ENCODE results near the gene FCN2. TPM values are rescaled to one million over a fixed set of nuclear protein-coding genes. Genes with fewer than 3 reads are reported as not detected.

Gene FCN2
- total and polyA plus RNA-seq, 2 of the 4 experiments (the other 2 are of a cell fraction), result not detected

GRCh38 chr9:134889386-134890154 lies 9.0 kb downstream of the FCN2 start:
- Histone ChIP-seq H3K9me3 (ENCODE audit: control insufficient read depth, insufficient read depth, low read length) (no peaks in the 10 kb centered on the region), H4K5ac (ENCODE audit: low read depth, low read length) (no peak overlapping the region), H4K8ac (ENCODE audit: low read depth in 2 of 2, low read length in 2 of 2) (no peak overlapping the region), H3K18ac (ENCODE audit: low read depth, low read length) (no peak overlapping the region; the same call in 1 of the 2 replicates), H3K4ac (ENCODE audit: low read depth, low read length) (no peak overlapping the region), H3K56ac (ENCODE audit: extremely low read depth, insufficient read depth, low read length) (no peak overlapping the region), H3K4me3 (ENCODE audit: insufficient read depth, low read depth, low read length) (no peak overlapping the region), H4K20me1 (ENCODE audit: insufficient read depth, low read length) (no peaks in the 10 kb centered on the region), H2BK120ac (ENCODE audit: low read depth, low read length) (no peak overlapping the region), H4K91ac (ENCODE audit: insufficient read depth, low read depth, low read length) (no peak overlapping the region), H2AK9ac (replicated peaks; ENCODE audit: low read depth, low read length, poor library complexity) (no peak overlapping the region), H2AFZ (replicated peaks; ENCODE audit: low read length, poor library complexity) (no peak overlapping the region), H3K4me2 (ENCODE audit: low read depth, low read length) (no peak overlapping the region), H3K36me3 (ENCODE audit: control insufficient read depth, insufficient read depth, low read length) (no peaks in the 10 kb centered on the region), H3K4me1 (ENCODE audit: control insufficient read depth, insufficient read depth, low read length) (no peaks in the 10 kb centered on the region), H3K23ac (ENCODE audit: low read depth, low read length) (no peak overlapping the region), H3K79me1 (ENCODE audit: low read depth in 1 of 2, low read length in 2 of 2) (no peaks in the 10 kb centered on the region), H3K14ac (replicated peaks; ENCODE audit: low read depth, low read length) (no peak overlapping the region), H3K27me3 (ENCODE audit: control insufficient read depth, insufficient read depth, low read length) (peaks cover 36% of the 10 kb centered on the region), H2BK20ac (ENCODE audit: low read depth, low read length) (no peak overlapping the region), H3K27ac (ENCODE audit: insufficient read depth, low read length) (no peak overlapping the region), H3K9me1 (ENCODE audit: insufficient read depth, low read length) (no peaks in the 10 kb centered on the region), H2BK15ac (ENCODE audit: low read depth, low read length) (no peak overlapping the region), H2BK5ac (ENCODE audit: low read depth, low read length, poor library complexity, severe bottlenecking) (no peak overlapping the region), H2AK5ac (ENCODE audit: low read depth, low read length) (no peak overlapping the region), H3K9ac (ENCODE audit: low read depth, low read length) (no peak overlapping the region)
- dilution Hi-C loops (cut with HindIII; ENCODE audit: low sequenced_read_pairs, unreplicated experiment) (no loop called here), in situ Hi-C loops (cut with MboI; ENCODE audit: low sequenced_read_pairs) (no loop called here), intact Hi-C loops (cut with micrococcal nuclease) (no loop called here)
- TF ChIP-seq MXI1 (IDR thresholded peaks at IDR 0.05; ENCODE audit: borderline replicate concordance, low read depth, low read length) (no peak), POLR2A (IDR thresholded peaks at IDR 0.05; ENCODE audit: low read depth, low read length) (no peak), FOS (IDR thresholded peaks at IDR 0.05; ENCODE audit: low read depth, low read length) (no peak), ELK1 (IDR thresholded peaks at IDR 0.05; ENCODE audit: borderline replicate concordance, low read depth, low read length) (no peak), RCOR1 (IDR thresholded peaks at IDR 0.05; ENCODE audit: insufficient replicate concordance, low read length) (no peak), RAD21 (IDR thresholded peaks at IDR 0.05; ENCODE audit: low read length) (no peak), SMC3 (IDR thresholded peaks at IDR 0.05; ENCODE audit: low read depth, low read length) (no peak), RFX5 (IDR thresholded peaks at IDR 0.05; ENCODE audit: low read depth, low read length) (no peak), USF2 (IDR thresholded peaks at IDR 0.05; ENCODE audit: low read depth, low read length) (no peak), NFE2L2 (IDR thresholded peaks at IDR 0.05; ENCODE audit: low read depth, low read length) (no peak), CEBPB (IDR thresholded peaks at IDR 0.05; ENCODE audit: low read depth, low read length) (no peak), CHD1 (IDR thresholded peaks at IDR 0.05; ENCODE audit: low read depth, low read length) (no peak)
- ChIA-PET CTCF (interaction anchor here (1.4 kb wide), 1 partner anchor 12 kb away, joined by 3 read pairs; no protein-coding TSS in a partner anchor), POLR2A (ENCODE audit: unreplicated experiment) (no interaction called here)
- ATAC-seq (ENCODE audit: low read depth) (no peak), DNase-seq (no peak)
- BruUV-seq (replicated peaks), result no TSS peak
- WGBS, 2 experiments (ENCODE audit: extremely low coverage in 2 of 2, insufficient read length in 1 of 2), result 80% methylated on average over 5 of the region's 10 CpGs; no CpG with 5 or more reads in 1 of the 2 experiments

Data from IMR-90 (cell line).